Measurements from ENCODE around the gene VWA2.

VWA2 gene

DNA sequence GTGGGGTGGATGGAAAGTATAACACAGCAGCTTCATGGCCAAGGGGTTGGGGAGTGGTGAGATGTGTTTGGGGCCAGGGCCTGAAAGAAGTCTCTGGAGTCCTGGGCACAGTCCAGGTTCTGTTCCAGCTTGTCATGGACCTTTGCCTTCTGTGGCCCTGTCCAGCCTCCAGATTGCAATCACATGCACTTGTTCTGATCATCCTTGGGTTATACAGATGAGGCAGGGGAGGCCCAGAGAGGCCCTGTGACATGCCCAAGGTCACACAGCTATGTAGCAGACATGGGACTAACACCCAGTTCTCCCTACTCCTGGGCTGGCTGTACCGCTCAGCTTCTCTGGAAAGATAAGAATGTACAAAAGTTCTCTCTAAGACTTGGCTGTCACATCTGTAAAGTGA, 11.7 kb downstream of the VWA2 start:
- no peak for DNase-seq

GRCh38 chr10:114252092-114252491, 13.0 kb downstream of the VWA2 start:
- no peak for DNase-seq

GRCh38 chr10:114252883-114253282, 13.8 kb downstream of the VWA2 start:
- DNase-seq = no peak

GRCh38 chr10:114255227-114255626, 16.2 kb downstream of the VWA2 start:
- DNase-seq = no peak

DNA sequence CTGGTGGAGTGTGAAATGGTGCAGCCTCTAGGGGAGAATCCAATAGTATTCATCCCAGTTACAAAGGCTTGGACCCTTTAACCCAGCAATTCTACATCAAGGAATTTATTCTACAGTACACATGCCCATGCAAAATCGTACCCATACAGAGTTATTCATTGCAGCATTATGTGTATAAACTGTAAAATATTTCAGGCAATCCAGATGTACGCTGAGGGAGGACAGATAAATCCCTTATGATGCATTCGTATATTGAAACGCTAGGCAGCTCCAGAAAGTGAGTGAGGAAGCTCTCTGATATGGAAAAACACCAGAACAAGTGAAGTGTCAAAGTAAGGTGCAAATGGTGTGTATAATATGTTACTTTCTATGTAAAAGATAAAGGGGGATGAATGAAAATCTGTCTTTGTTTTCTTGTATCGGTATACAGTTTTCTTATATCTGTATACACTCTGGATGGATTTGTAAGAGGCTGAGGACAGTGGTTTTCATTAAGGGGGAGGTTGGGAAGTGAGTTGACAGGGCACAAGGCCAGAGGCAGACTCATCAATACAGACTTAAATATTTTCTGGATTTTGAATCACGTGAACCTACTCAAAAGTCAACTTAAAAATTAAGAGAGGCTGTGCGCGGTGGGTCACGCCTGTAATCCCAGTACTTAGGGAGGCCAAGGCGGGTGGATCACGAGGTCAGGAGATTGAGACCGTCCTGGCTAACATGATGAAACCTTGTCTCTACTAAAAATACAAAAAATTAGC, 17.1 kb downstream of the VWA2 start:
- no peak for DNase-seq

DNA sequence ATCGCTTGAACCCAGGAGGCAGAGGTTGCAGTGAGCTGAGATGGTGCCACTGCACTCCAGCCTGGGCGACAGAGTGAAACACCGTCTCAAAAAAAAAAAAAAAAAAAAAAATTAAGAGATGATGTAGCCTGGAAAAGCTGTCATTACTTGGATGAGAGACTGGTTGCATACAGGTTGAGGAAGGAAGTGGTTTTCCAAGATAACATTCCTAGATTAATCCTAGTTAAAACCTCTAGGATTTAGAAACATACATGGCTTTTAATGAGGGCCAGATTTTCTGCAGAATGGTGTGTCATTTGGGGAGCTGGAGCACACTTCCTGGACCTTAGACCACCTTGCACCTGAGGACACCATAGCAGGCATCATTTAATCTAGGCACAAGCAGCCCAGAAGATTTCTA, 17.8 kb downstream of the VWA2 start:
- no peak for DNase-seq

GRCh38 chr10:114257498-114257897, 18.4 kb downstream of the VWA2 start:
- DNase-seq = no peak

GRCh38 chr10:114258274-114258840, 19.3 kb downstream of the VWA2 start:
- no peak for DNase-seq

DNA sequence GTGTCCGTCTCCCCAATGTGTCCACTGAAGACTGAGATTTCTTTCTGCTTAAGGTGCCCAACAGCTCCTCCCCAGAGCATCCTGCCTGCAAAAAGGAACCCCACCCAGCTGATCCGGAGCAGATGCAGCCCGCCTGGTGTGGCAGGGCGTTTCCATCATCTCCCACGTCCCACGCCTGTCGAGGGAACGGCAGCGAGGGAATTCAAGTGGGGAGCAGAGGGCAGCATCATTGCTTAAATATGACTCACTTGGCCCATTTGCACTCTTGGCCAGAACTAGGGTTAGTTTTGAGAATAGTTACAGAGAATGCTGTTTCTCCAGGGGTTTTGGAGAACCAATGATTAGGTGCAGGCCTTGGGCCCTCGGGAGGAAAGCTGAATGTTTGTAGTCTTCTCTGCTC, 20.8 kb downstream of the VWA2 start:
- no peak for DNase-seq

DNA sequence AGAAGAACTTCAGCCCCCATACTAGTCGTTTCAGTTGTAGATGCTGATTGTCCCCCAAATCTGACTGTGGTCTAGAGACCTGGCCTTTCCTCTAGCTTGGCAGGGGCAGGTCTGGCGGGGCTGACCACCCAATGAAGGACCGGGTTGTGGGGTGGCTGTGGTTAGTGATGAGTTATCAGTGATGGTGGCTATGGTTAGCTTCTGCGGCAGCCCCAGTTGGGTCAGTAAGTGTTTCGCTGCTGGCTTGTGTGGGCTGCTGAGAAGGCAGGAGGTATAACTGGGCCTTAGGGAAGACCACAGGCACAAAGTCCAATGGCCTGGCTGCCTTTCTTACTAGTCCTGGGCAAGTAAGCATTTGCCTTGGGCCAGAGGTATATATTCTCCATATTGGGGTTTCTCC, 21.3 kb downstream of the VWA2 start:
- no peak for DNase-seq

DNA sequence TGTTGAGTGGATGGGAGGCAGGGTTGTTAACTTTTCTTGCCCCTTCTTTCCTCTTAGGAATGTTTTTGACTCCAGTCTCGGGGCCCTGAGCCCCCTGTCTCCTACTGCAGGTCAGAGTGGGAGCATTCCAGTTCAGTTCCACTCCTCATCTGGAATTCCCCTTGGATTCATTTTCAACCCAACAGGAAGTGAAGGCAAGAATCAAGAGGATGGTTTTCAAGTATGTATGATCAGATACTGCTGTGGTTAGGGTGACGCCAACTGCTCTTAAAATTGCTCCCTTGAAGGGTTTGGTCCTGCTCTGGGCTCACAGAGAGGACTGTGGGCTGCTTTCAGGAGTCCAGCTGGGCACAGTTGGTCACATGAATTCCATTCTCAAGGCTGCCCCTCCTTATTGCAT, 22.0 kb downstream of the VWA2 start:
- no peak for DNase-seq

GRCh38 chr10:114262496-114262895, 23.4 kb downstream of the VWA2 start:
- no peak for DNase-seq

- no peak for DNase-seq
These were observed 26.5 kb downstream of the VWA2 start for GRCh38 chr10:114265392-114266053.

DNA sequence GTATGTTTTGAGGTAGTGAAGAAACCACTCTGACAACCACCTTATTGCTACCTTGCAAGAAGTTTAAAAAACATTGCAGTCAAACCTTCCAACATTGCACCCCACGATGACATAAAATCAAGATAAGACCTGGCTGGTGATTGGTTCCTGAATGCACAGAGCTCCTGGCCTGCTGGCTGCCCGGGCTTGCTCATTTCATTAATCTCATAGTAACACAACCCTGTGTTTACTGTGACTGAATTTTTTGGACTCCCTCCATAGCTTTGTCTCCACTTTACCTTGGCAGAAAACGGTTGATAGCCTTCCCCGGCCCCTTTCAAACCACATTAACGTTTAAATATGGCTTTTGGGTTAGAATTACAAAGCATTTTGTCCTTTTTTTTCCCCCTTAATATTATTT, 27.5 kb downstream of the VWA2 start:
- DNase-seq = no peak

GRCh38 chr10:114271075-114271778, 32.2 kb downstream of the VWA2 start:
- DNase-seq = no peak

- DNase-seq = no peak
These were observed 32.7 kb downstream of the VWA2 start for GRCh38 chr10:114271779-114272167.

- no peak for DNase-seq
These were observed 33.6 kb downstream of the VWA2 start for GRCh38 chr10:114272696-114273095.

- DNase-seq = no peak
These were observed 34.9 kb downstream of the VWA2 start for GRCh38 chr10:114273910-114274309.

GRCh38 chr10:114274616-114275453, 35.8 kb downstream of the VWA2 start:
- DNase-seq = no peak

- DNase-seq = no peak
These were observed 37.0 kb downstream of the VWA2 start for GRCh38 chr10:114276066-114276465.

- no peak for DNase-seq
These were observed 37.6 kb downstream of the VWA2 start for GRCh38 chr10:114276671-114277070.

GRCh38 chr10:114278140-114278883, 39.3 kb downstream of the VWA2 start:
- DNase-seq = no peak
